Heart right ventricle (tissue), 16 donors: ENCODE results near the gene GKN2. TPM values are rescaled to one million over a fixed set of nuclear protein-coding genes. Genes with fewer than 3 reads are reported as not detected.

ENCODE experiments used
- ATAC-seq, 8 donors: fragments of 200-7000 bp; cut with Tn5 transposase; one replicate each; pipeline ENCODE4 v1.9.1; 2020; ENCODE audit warnings: mild to moderate bottlenecking in 8 of 8, moderate library complexity in 8 of 8, moderate number of reproducible peaks in 1 of 8
- DNase-seq, 2 donors: peaks; one replicate each; pipeline ENCODE4 v3.0.0-alpha.2; 2020
- H3K27ac ChIP-seq, 10 donors: fragments of 200-600 bp; sonication (generic) in 2 of 10; one replicate each; pipeline versions ENCODE4 v1.5.0 to v1.8.0; 2020 to 2022; ENCODE audit warnings: mild to moderate bottlenecking in 3 of 10
- H3K27me3 ChIP-seq, 7 donors: fragments of 200-600 bp; one replicate each; pipeline ENCODE4 v1.8.0; 2021 to 2022; ENCODE audit warnings: mild to moderate bottlenecking in 2 of 7
- H3K36me3 ChIP-seq, 9 donors: fragments of 200-600 bp; sonication (generic) in 1 of 9; one replicate each; pipeline versions ENCODE4 v1.5.0 to v1.8.0; 2020 to 2022; ENCODE audit warnings: mild to moderate bottlenecking in 2 of 9
- H3K4me1 ChIP-seq, 9 donors: fragments of 200-600 bp; sonication (generic) in 1 of 9; one replicate each; pipeline versions ENCODE4 v1.5.0 to v1.8.0; 2020 to 2022; ENCODE audit warnings: mild to moderate bottlenecking in 4 of 9
- H3K4me3 ChIP-seq, 10 donors: fragments of 200-600 bp; sonication (generic) in 2 of 10; one replicate each; pipeline versions ENCODE4 v1.5.0 to v1.8.0; 2020 to 2022; ENCODE audit warnings: mild to moderate bottlenecking in 7 of 10, moderate library complexity in 2 of 10
- H3K9me3 ChIP-seq, 11 donors: fragments of 200-600 bp in 10 of 11; sonication (generic) in 2 of 11; one replicate each; pipeline versions ENCODE4 v1.5.0 to v1.8.0; 2013 to 2022; ENCODE audit warnings: mild to moderate bottlenecking in 2 of 11, control low read depth in 1 of 11, moderate library complexity in 1 of 11
- CTCF ChIP-seq, 9 donors: fragments of 200-600 bp; sonication (generic) in 2 of 9; IDR thresholded peaks; one replicate each; pipeline versions ENCODE4 v1.5.0 to v1.8.0; 2021 to 2022; ENCODE audit warnings: antibody characterized with exemption in 9 of 9, mild to moderate bottlenecking in 5 of 9, moderate library complexity in 1 of 9
- WGBS, 2 donors: extraction: QIAGEN DNeasy Blood & Tissue Kit; methylation state at CpG; one replicate each; pipeline ENCODE4 v1.1.7; 2013; ENCODE audit warnings: inconsistent platforms in 1 of 2; 5-methylcytosine and 5-hydroxymethylcytosine counted together
- intact Hi-C, 10 donors: fragments of 100-400 bp; cut with DNase I; formaldehyde crosslinking; loops; one replicate each; pipeline versions ENCODE4 v1.11.1 to v1.14.2; 2022
- polyA plus RNA-seq, 2 donors: library from polyadenylated mRNA; stranded (reverse); fragments of 200-250 nt; gene quantifications; one replicate each; pipeline ENCODE4 v1.2.3, GENCODE V29; 2013
- total RNA-seq, 10 donors: library from RNA; stranded (reverse); fragmentation: NEBNext Ultra II Directional in 3 of 10; extraction: Animal tissue kit (Norgen Biotek cat#: 25700) in 3 of 10; gene quantifications; one replicate each; pipeline versions ENCODE4 v1.2.1 to v1.2.4, GENCODE V29; 2021 to 2023
- donor health status: Arrhythmogenic right ventricular cardiomyopathy.
- donor health status: ischemic (EF 13 %, LVEDD 7.1; RV severe dilation, severe dysfunction).
- donor health status: healthy with polysubstance abuse.
- donor health status: DM: no; HTN: yes; CAD: no.
- donor health status: DM: no; HTN: no; CAD: no.
- donor health status: ischemic (EF 25% LVEDD 6.9; RV normal size, moderate dysfunction).
- donor health status: ischemic (EF 25% LVEDD 5.7; RV mildly dilated, moderate dysfunction).
- donor health status: healthy.
- donor health status: DM: yes; HTN: yes; CAD: no.
- donor health status: Ischemic cardiomyopathy.
- donor health status: ischemic (EF 35%, LVEDD 5.7; RV mildly dilated, moderate dysfunction).
- donor health status: nonischemic (EF 11% LVEDD 7.7; RV severe dilation, severe dysfunction).
- donor health status: DM: yes; HTN: yes; CAD: no.
- donor health status: PGD.
- donor health status: ischemic (EF 29% LVEDD 5.4; RV normal size, mild dysfunction).
- donor health status: nonischemic (EF 23%, LVEDD 6.1; RV moderate dilation, normal function).

The GKN2 gene
- total and polyA plus RNA-seq, 12 donors = not detected

- Histone ChIP-seq H3K9me3 (no peaks in the 10 kb centered on the region), H3K27ac (no peak overlapping the region), H3K4me3 (no peak overlapping the region), H3K27me3 (peaks cover 0 to 5% (median 0%) of the 10 kb centered on the region in 7 donors), H3K36me3 (no peaks in the 10 kb centered on the region), H3K4me1 (peaks cover 0 to 14% (median 0%) of the 10 kb centered on the region in 9 donors)
- ATAC-seq (no peak), DNase-seq (no peak)
- intact Hi-C loops = no loop called here
- WGBS, 2 donors = 81 to 84% methylated on average over 4 of the region's 4 CpGs
- no peak for TF ChIP-seq CTCF (IDR thresholded peaks at IDR 0.05)
Measured at GRCh38 chr2:68932402-68932801, 20.3 kb downstream of the GKN2 start.

- 39 to 49% methylated on average over 4 of the region's 4 CpGs for whole genome bisulfite sequencing, 2 donors
- H3K27ac ChIP-seq = no peak overlapping the region
- ATAC-seq = no peak
Measured at GRCh38 chr2:68931799-68932198, 20.9 kb downstream of the GKN2 start.

GRCh38 chr2:68931149-68931711 is 21.5 kb downstream of the GKN2 start:
- intact Hi-C loops = no loop called here
- 87 to 89% methylated on average over 3 of the region's 3 CpGs for WGBS, 2 donors

More at GRCh38 chr2:68931799-68932198, 20.9 kb downstream of the GKN2 start:
- intact Hi-C loops = no loop called here
- no peak for DNase-seq
- no peaks in the 10 kb centered on the region for H3K9me3 ChIP-seq
- peaks cover 0 to 11% (median 0%) of the 10 kb centered on the region in 7 donors for H3K27me3 ChIP-seq
- peaks cover 0 to 7% (median 0%) of the 10 kb centered on the region in 9 donors for H3K4me1 ChIP-seq
- no peaks in the 10 kb centered on the region for H3K36me3 ChIP-seq
- TF ChIP-seq CTCF (IDR thresholded peaks at IDR 0.05) = no peak
- no peak overlapping the region for H3K4me3 ChIP-seq

GRCh38 chr2:68926796-68927195 is 25.9 kb downstream of the GKN2 start:
- DNase-seq (no peak), ATAC-seq (no peak)
- intact Hi-C loops = loop anchor here (5.0 to 10.0 kb wide), 8 partner anchors 174 to 462 kb away; partner anchors contain the start of genes APLF (in 6 of the 10) and FBXO48 (in 6 of the 10)
- Histone ChIP-seq H3K4me1 (peaks cover 0 to 4% (median 0%) of the 10 kb centered on the region in 9 donors), H3K27me3 (peaks cover 0 to 22% (median 0%) of the 10 kb centered on the region in 7 donors), H3K36me3 (no peaks in the 10 kb centered on the region), H3K4me3 (no peak overlapping the region), H3K9me3 (no peaks in the 10 kb centered on the region), H3K27ac (no peak overlapping the region)
- WGBS, 2 donors = 64 to 70% methylated on average over 4 of the region's 4 CpGs
- TF ChIP-seq CTCF (IDR thresholded peaks at IDR 0.05) = no peak

More at GRCh38 chr2:68931149-68931711, 21.5 kb downstream of the GKN2 start:
- no peaks in the 10 kb centered on the region for H3K36me3 ChIP-seq
- ATAC-seq (no peak), DNase-seq (no peak)
- H3K4me1 ChIP-seq = peaks cover 0 to 3% (median 0%) of the 10 kb centered on the region in 9 donors
- H3K4me3 ChIP-seq = no peak overlapping the region
- peaks cover 0 to 15% (median 0%) of the 10 kb centered on the region in 7 donors for H3K27me3 ChIP-seq
- no peak for TF ChIP-seq CTCF (IDR thresholded peaks at IDR 0.05)
- H3K27ac ChIP-seq = no peak overlapping the region
- no peaks in the 10 kb centered on the region for H3K9me3 ChIP-seq
